ENCODE data around the gene SDK2.

SDK2 gene

GRCh38 chr17:73551759-73552158 lies 92.5 kb downstream of the SDK2 start:
- DNase-seq: no peak

- no peak for DNase-seq
Observed at GRCh38 chr17:73551144-73551543, 93.1 kb downstream of the SDK2 start.

GRCh38 chr17:73550556-73550955 lies 93.7 kb downstream of the SDK2 start:
- DNase-seq: no peak

GRCh38 chr17:73549841-73550430 lies 94.3 kb downstream of the SDK2 start:
- DNase-seq: no peak

- no peak for DNase-seq
Observed at GRCh38 chr17:73548620-73549311, 95.5 kb downstream of the SDK2 start.

GRCh38 chr17:73547790-73548189 lies 96.5 kb downstream of the SDK2 start:
- no peak for DNase-seq

- no peak for DNase-seq
Observed at GRCh38 chr17:73546770-73547536, 97.3 kb downstream of the SDK2 start.

GRCh38 chr17:73546114-73546513 lies 98.1 kb downstream of the SDK2 start:
- no peak for DNase-seq

GRCh38 chr17:73545109-73546032 lies 98.9 kb downstream of the SDK2 start:
- DNase-seq: no peak

GRCh38 chr17:73544333-73544732 lies 99.9 kb downstream of the SDK2 start:
- DNase-seq: no peak

- no peak for DNase-seq
Observed at GRCh38 chr17:73542323-73542722, 101.9 kb downstream of the SDK2 start.

- DNase-seq: no peak
Observed at GRCh38 chr17:73541561-73541981, 102.7 kb downstream of the SDK2 start.

- no peak for DNase-seq
Observed at GRCh38 chr17:73541111-73541510, 103.1 kb downstream of the SDK2 start.

- DNase-seq: no peak
Observed at GRCh38 chr17:73539166-73539565, 105.1 kb downstream of the SDK2 start.

GRCh38 chr17:73538445-73538844 lies 105.8 kb downstream of the SDK2 start:
- DNase-seq: no peak

GRCh38 chr17:73536700-73537605 lies 107.3 kb downstream of the SDK2 start:
- DNase-seq: no peak

- no peak for DNase-seq
Observed at GRCh38 chr17:73535746-73536145, 108.5 kb downstream of the SDK2 start.

- DNase-seq: no peak
Observed at GRCh38 chr17:73534209-73534909, 109.9 kb downstream of the SDK2 start.

GRCh38 chr17:73533781-73534180 lies 110.5 kb downstream of the SDK2 start:
- no peak for DNase-seq

GRCh38 chr17:73533127-73533526 lies 111.1 kb downstream of the SDK2 start:
- no peak for DNase-seq

GRCh38 chr17:73532421-73532901 lies 111.8 kb downstream of the SDK2 start:
- no peak for DNase-seq

Measured in stimulated activated CD4-positive, alpha-beta T cell treated with anti-CD3 and anti-CD28 coated beads, Interleukin-12 subunit alpha, Interleukin-12 subunit beta, amount 100 ng/mL, for 4 hours (primary cell).